Raji (cell line): ENCODE results near the gene STXBP1.

Experiments used
- POLR2A ChIP-seq: IDR thresholded peaks from 2 replicates; pipeline ENCODE4 v1.6.1; 2011; ENCODE audit warnings: low read depth, low read length, control low read depth; ENCODE audit not compliant: insufficient read depth

STXBP1 gene

DNA sequence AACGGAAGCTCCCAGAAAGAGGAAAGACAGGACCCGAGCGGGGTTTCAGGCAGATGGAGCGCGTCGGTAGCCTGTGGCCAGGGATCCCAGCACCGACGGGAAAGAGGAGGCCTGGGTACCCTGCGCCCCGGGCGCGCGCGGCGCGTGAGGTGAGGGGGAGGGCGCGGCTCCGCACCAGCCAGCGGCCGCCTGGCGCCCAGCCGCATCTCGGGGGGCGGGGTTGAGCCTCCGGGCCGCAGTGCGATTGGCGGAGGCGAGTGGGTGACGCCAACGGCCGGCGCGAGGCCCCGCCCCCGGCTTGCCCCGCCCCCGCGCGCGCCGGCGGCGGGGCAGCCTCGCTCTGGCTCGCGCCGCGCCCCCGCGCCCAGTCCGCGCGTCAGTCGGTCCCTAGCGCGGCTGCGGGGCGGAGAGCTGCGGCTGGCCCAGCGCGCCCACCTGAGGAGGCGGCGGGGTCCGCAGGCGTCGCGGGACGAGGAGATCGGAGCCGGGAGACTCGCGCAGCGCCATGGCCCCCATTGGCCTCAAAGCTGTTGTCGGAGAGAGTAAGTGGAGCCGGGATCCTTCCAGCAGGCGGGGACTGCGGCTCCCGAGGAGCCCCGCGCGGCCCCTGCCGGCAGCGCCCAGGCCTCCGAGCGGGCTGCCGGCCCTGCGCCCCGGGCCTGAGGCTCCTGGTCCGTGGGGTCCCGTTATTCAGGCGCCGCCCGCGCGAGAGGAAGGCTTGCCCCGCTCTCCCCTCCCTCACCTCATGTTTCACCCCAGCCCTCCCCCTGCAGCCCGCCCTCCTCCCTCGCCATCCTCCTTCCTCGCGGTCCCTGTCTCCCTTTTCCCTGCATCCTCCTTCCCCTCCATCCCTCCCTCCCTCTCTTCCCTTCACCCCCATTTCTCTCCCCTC is at the start of gene STXBP1:
TSS of gene STXBP1 (plus strand) at position 379 of the 892 bp plus-strand sequence. CDS start at position 506, 127 bp downstream.
- TF ChIP-seq POLR2A: peak; percentile 91

DNA sequence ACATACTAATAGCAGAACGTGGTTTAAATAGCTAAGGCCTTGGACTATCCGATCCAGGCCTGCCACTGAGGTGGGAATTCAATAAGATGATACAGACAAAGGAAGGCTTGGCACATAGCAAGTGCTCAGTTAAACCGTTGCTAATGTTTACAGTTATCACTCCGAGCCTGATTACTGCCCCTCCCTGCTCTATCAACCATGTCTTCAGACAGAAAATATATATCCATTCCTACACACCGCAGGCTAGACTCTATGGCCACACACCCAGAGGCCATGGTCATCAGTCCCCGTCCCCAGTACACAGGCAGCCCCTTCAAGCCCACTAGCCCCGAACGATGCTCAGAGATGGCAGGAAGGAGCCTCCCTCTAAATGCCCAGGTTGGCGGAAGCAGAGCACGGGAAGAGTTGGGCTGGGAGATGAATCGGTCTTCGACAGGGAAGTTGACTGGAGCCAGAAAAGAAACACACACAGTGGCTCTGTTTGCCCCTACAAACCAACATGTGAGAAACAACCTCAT is 49.7 kb upstream of the STXBP1 start:
- no peak for TF ChIP-seq POLR2A

- TF ChIP-seq POLR2A: no peak
These were observed 49.2 kb upstream of the STXBP1 start for GRCh38 chr9:127562841-127563401.

GRCh38 chr9:127563579-127563978 is 48.5 kb upstream of the STXBP1 start:
- no peak for TF ChIP-seq POLR2A

DNA sequence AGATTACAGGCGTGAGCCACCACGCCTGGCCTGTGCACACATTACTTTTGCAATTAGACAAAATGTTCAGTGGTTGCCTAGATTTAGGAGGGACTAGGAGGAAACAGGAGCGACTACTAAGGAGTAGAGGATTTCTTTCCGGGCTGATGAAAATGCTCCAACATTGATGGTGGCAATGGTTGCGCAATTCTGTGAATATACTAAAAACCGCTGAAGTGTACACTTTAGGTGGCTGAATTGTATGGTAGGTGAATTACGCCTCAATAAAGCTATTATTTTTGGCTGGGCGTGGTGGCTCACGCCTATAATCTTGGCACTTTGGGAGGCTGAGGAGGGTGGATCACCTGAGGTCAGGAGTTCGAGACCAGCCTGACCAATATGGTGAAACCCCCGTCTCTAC is 46.8 kb upstream of the STXBP1 start:
- no peak for TF ChIP-seq POLR2A

DNA sequence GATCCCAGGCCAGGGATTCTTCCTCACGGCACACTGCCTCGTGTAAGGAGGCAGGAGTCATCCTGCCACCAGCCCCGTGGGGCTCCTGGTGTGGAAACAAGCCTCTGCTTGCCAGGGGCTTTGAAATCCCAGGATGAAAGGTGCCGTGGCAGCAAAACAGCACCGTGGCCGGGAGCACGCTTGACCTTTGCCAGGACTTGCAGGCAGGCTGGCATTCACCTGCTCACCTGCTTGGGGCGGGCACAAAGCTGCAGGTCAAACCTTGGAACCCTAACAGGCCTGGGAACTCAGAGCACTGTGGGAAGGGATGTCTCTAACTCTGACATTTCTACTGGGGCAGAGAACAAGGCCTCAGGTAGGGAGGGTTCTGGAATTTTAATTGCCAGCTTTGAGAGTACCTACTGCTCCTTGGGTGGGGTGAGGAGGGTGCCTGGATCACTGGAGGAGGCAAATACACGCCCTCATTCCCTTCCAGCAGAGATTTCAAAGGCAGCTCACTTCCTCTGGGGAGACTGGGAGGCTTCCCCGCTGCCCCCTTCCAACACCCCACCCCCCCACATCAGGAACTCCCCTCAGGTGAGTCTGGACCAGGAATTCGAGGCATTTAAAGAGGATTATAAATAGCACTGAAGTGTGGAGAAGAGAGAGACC is 45.6 kb upstream of the STXBP1 start:
- TF ChIP-seq POLR2A: no peak

- TF ChIP-seq POLR2A: no peak
These were observed 44.9 kb upstream of the STXBP1 start for GRCh38 chr9:127567035-127567729.

DNA sequence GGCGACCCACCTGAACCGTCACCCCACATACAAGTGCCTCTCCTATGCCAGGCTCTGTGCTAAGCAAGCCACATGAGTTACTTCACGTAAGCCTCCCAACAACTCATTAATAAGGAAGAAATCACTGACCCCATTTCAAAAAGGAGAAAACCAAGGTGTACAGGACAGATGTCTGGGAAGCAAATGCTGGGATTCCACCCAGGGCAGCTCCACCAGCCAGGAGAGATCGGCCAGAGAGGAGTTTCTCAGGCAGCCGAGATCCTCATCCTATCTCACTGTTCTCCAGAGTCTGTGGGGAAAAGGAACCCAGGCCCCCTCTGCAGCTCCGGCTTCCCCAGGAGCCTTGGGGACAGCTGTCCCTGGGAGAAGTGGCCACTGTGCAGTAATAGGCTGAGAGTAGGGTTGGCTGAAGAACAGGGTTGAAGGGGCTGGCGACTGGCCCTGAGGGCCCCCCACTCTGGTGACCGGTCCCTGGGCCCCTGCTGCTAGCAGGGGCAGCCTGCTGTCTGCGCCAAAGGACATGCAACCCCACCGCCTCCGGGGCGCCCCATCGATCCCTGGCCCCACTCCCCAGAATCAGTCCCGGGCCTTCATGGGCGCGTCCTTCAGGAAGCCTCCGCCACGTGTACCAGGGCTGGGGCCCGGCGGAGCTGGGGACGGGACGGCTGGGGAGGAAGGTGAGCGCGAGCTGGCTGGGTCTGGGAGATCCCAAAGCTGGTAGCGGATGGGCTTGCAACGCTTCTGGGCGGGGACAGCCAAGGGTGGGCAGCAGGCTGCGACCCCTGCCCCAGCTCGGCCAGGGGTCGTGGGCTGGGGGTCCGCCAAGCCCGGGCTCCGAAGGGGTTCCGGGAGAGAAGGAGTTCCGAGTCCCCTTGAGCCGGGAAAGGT is 44.1 kb upstream of the STXBP1 start:
- no peak for TF ChIP-seq POLR2A

DNA sequence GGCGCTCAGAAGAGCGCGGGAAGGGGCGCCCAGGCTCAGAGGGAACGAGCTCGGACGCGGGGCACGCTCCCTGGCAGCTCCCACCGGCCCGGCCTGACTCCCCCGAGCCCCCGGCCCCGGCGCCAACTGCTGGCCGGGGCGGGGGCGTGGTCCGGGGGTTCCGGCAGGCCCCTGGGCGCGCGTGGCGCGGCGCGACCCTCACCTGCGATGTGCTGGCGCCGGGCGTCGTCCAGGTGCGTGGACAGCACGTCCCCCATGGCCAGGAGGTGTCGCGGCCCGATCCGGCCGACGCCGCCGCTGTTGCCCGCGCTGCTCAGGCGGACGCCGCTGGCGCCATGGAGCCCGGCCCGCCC is 43.5 kb upstream of the STXBP1 start:
- no peak for TF ChIP-seq POLR2A

- TF ChIP-seq POLR2A: no peak
These were observed 42.8 kb upstream of the STXBP1 start for GRCh38 chr9:127568971-127569885.

- TF ChIP-seq POLR2A: no peak
These were observed 42.1 kb upstream of the STXBP1 start for GRCh38 chr9:127569886-127570401.

GRCh38 chr9:127570533-127571111 is 41.5 kb upstream of the STXBP1 start:
- TF ChIP-seq POLR2A: no peak

DNA sequence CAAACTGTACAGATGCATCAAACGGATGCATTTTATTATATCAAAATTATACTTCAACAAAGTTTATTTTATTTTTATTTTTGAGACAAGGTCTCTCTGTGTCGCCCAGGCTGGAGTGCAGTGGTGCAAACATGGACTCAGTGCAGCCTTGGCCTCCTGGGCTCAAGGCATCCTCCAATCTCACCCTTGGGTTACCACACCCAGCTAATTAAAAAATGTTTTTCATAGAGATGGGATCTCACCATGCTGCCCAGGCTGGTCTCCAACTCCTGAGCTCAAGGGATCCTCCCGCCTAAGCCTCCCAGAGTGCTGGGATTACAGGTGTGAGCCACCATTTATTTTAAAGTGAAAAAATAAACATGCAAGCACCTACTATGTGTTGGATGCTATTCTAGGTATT is 40.1 kb upstream of the STXBP1 start:
- TF ChIP-seq POLR2A: no peak
